Smooth muscle cell of the coronary artery (primary cell): Measurements from ENCODE around the gene RHBG. TPM values are rescaled to one million over a fixed set of nuclear protein-coding genes. Genes with fewer than 3 reads are reported as not detected.

Experiments used
- total RNA-seq: library from RNA; depleted of rRNA; stranded (reverse); fragments of >200 nt; gene quantifications from 2 replicates; pipeline ENCODE4 v1.2.3, GENCODE V29; 2014; ENCODE audit warnings: low replicate concordance

RHBG gene, protein sequence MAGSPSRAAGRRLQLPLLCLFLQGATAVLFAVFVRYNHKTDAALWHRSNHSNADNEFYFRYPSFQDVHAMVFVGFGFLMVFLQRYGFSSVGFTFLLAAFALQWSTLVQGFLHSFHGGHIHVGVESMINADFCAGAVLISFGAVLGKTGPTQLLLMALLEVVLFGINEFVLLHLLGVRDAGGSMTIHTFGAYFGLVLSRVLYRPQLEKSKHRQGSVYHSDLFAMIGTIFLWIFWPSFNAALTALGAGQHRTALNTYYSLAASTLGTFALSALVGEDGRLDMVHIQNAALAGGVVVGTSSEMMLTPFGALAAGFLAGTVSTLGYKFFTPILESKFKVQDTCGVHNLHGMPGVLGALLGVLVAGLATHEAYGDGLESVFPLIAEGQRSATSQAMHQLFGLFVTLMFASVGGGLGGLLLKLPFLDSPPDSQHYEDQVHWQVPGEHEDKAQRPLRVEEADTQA
- total RNA-seq, result not detected in 2 replicates

DNA sequence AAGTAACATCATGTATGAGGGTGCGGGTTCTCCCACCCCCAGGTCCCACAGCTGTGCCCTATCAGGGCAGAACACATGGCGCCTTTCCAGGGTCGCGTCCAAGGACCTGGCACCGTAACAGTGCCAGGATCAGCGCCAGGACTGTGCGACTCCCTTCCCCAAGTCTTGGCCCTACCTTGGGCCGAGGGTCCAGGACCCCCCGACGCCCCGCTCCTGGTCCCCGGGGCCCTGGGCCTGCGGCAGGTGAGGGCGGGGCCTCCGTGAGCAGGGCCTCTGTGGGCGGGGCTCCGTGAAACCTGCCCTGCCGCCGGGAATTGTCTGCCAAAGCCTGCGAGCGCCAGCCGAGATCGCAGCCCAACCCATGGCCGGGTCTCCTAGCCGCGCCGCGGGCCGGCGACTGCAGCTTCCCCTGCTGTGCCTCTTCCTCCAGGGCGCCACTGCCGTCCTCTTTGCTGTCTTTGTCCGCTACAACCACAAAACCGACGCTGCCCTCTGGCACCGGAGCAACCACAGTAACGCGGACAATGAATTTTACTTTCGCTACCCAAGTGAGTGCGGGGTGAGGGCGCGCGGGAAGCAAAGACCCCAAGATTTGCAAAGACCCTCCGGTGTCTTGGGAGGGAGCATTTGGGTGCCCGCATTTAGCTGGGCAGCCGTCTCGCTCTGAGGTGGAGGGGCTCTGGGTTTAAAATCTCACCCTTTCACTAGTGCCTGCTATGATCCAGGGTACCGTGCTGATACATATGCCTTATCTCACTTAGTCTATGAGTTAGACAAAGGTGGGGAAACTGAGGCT, at the start of gene RHBG:
TSS of gene RHBG (plus strand) at position 323 of the 796 bp plus-strand sequence. CDS start at position 362, 39 bp downstream.

GRCh38 chr1:156338180-156338976, 30.6 kb upstream of the RHBG start, which contains the start of the genes CCT3 and TSACC:
TSS of gene CCT3 (minus strand) at chr1:156338292. CDS start at chr1:156338184, 108 bp downstream.
TSS of gene TSACC (plus strand) at chr1:156338526. CDS start at chr1:156339758, 1,232 bp downstream.

Other genes starting within 250 kb of the RHBG start
- gene SEMA4A, start 215.6 kb upstream of the RHBG start, total RNA-seq, result 1.2 and 1.3 TPM in 2 replicates
- gene SLC25A44, start 175.1 kb upstream of the RHBG start, total RNA-seq, result 4.1 and 6.8 TPM in 2 replicates
- gene PMF1, start 156.2 kb upstream of the RHBG start, total RNA-seq, result 16.0 and 31.4 TPM in 2 replicates
- gene BGLAP, start 127.0 kb upstream of the RHBG start, total RNA-seq, result 0.23 TPM in 1 of 2 replicates, not detected in the other
- gene PAQR6, start 121.2 kb upstream of the RHBG start, total RNA-seq, result 0.12 and 0.23 TPM in 2 replicates
- 28.3 and 35.6 TPM in 2 replicates for gene SMG5, start 86.4 kb upstream of the RHBG start, total RNA-seq
- gene TMEM79, start 84.9 kb upstream of the RHBG start, total RNA-seq, result 1.4 and 1.9 TPM in 2 replicates
- gene GLMP, start 73.5 kb upstream of the RHBG start, total RNA-seq, result 50.2 and 68.2 TPM in 2 replicates
- gene VHLL, start 69.9 kb upstream of the RHBG start, total RNA-seq, result 0.23 TPM in 2 replicates
- gene CCT3, start 30.9 kb upstream of the RHBG start, total RNA-seq, result 423 and 456 TPM in 2 replicates
- gene TSACC, start 30.7 kb upstream of the RHBG start, total RNA-seq, result not detected in 2 replicates
- gene MEF2D, start 131.6 kb downstream of the RHBG start, total RNA-seq, result 4.1 and 4.3 TPM in 2 replicates
- gene IQGAP3, start 203.4 kb downstream of the RHBG start, total RNA-seq, result 0.47 and 4.9 TPM in 2 replicates
- gene TTC24, start 210.5 kb downstream of the RHBG start, total RNA-seq, result not detected in 2 replicates
- 56.3 and 65.3 TPM in 2 replicates for gene NAXE, start 222.6 kb downstream of the RHBG start, total RNA-seq
- gene GPATCH4, start 232.3 kb downstream of the RHBG start, total RNA-seq, result 7.4 and 13.8 TPM in 2 replicates